A549 (cell line): ENCODE measurements around the gene SLC28A3.

Source experiments
- BHLHE40 ChIP-seq: IDR thresholded peaks from 2 replicates; pipeline ENCODE4 v1.6.1; 2012; ENCODE audit warnings: low read depth, low read length, inconsistent platforms
- CTCF ChIP-seq: fragments of >200 bp; sonication (Bioruptor Twin); formaldehyde crosslinking; IDR thresholded peaks from 3 replicates; pipeline ENCODE4 v1.5.1; 2016
- E2F6 ChIP-seq: IDR thresholded peaks from 2 replicates; pipeline ENCODE4 v1.6.1; 2012; ENCODE audit warnings: low read depth, borderline replicate concordance
- EP300 ChIP-seq, 2 experiments: fragments of >200 bp; sonication (Bioruptor Twin); formaldehyde crosslinking; IDR thresholded peaks; 2 replicates in 1 of 2; 3 replicates in 1 of 2; pipeline ENCODE4 v1.6.1; 2016 to 2017
- KDM1A ChIP-seq: fragments of 200-600 bp; sonication (generic); IDR thresholded peaks from 2 replicates; pipeline ENCODE4 v1.6.1; 2016; ENCODE audit warnings: low read depth, mild to moderate bottlenecking
- MAFK ChIP-seq: fragments of 450-650 bp; IDR thresholded peaks from 2 replicates; pipeline ENCODE4 v1.6.1; 2014; ENCODE audit not compliant: partially characterized antibody
- MAX ChIP-seq: IDR thresholded peaks from 2 replicates; pipeline ENCODE4 v1.6.1; 2012
- MAZ ChIP-seq: fragments of 150-350 bp; IDR thresholded peaks from 2 replicates; pipeline ENCODE4 v1.6.1; 2014; ENCODE audit warnings: antibody characterized with exemption, low read depth, low read length, borderline replicate concordance
- NR3C1 ChIP-seq: fragments of >200 bp; sonication (Bioruptor Twin); formaldehyde crosslinking; IDR thresholded peaks from 3 replicates; pipeline ENCODE4 v1.6.1; 2017
- PBX3 ChIP-seq: IDR thresholded peaks from 2 replicates; pipeline ENCODE4 v1.6.1; 2012
- POLR2A ChIP-seq: IDR thresholded peaks from 2 replicates; pipeline ENCODE4 v1.6.1; 2012; ENCODE audit warnings: mild to moderate bottlenecking, low read length
- POLR2AphosphoS2 ChIP-seq: conservative IDR thresholded peaks from 2 replicates; pipeline ENCODE4 v1.6.1; 2012; ENCODE audit warnings: low read length, improper control_type of control experiment, inconsistent platforms
- RAD21 ChIP-seq, 2 experiments: fragments of >200 bp in 1 of 2; sonication (Bioruptor Twin) in 1 of 2; formaldehyde crosslinking in 1 of 2; IDR thresholded peaks in 1 of 2; conservative IDR thresholded peaks in 1 of 2; 2 replicates in 1 of 2; 3 replicates in 1 of 2; pipeline ENCODE4 v1.6.1; 2012 to 2018; ENCODE audit warnings: inconsistent platforms in 1 of 2
- REST ChIP-seq: fragments of 200-600 bp; sonication (generic); IDR thresholded peaks from 2 replicates; pipeline ENCODE4 v1.6.1; 2016; ENCODE audit warnings: antibody characterized with exemption, mild to moderate bottlenecking, moderate library complexity

GRCh38 chr9:84330246-84330645 is 10.3 kb downstream of the SLC28A3 start:
- TF ChIP-seq BHLHE40: no peak
- TF ChIP-seq EP300 (IDR thresholded peaks at IDR 0.05): no peak
- no peak for TF ChIP-seq CTCF
- no peak for TF ChIP-seq POLR2AphosphoS2
- no peak for TF ChIP-seq NR3C1
- no peak for TF ChIP-seq POLR2A
- no peak for TF ChIP-seq PBX3
- TF ChIP-seq KDM1A: no peak
- no peak for TF ChIP-seq REST
- no peak for TF ChIP-seq MAZ
- TF ChIP-seq RAD21 (conservative IDR thresholded peaks at IDR 0.05 in 1 of 2, IDR thresholded peaks at IDR 0.05 in 1 of 2): no peak
- no peak for TF ChIP-seq E2F6
- TF ChIP-seq MAFK: no peak
- TF ChIP-seq MAX: no peak
